Common myeloid progenitor, CD34-positive (primary cell): ENCODE results near the gene TNIK.

Experiments
- CTCF ChIA-PET: fragments of 350-600 bp; sonication (Branson Sonifier 250); formaldehyde crosslinking; loops from one replicate; lab custom pipeline; 2021; ENCODE audit warnings: antibody characterized with exemption; lab: Charles Lee
- POLR2A ChIA-PET: fragments of 350-600 bp; sonication (Branson Sonifier 250); formaldehyde crosslinking; loops from one replicate; lab custom pipeline; 2021; ENCODE audit warnings: antibody characterized with exemption; lab: Charles Lee
- DNase-seq, 3 donors: peaks; one replicate each; pipeline versions ENCODE4 v3.0.0 to v3.0.0-alpha.2; 2013
- H3K27ac ChIP-seq, 2 experiments: 1 replicate in 1 of 2; 2 replicates in 1 of 2; pipeline ENCODE4 v1.7.0; 2013; ENCODE audit warnings: inconsistent platforms in 2 of 2, low read length in 2 of 2, mild to moderate bottlenecking in 2 of 2, low read depth in 1 of 2, moderate library complexity in 1 of 2; ENCODE audit not compliant: severe bottlenecking in 2 of 2, insufficient read depth in 1 of 2, poor library complexity in 1 of 2
- H3K27me3 ChIP-seq, 5 experiments: replicated peaks in 2 of 5; 1 replicate in 3 of 5; 2 replicates in 2 of 5; pipeline versions ENCODE4 v1.6.1 to v1.7.0; 2013; ENCODE audit warnings: low read length in 4 of 5, mild to moderate bottlenecking in 2 of 5, moderate library complexity in 2 of 5, inconsistent platforms in 1 of 5; ENCODE audit not compliant: insufficient read depth in 5 of 5, control insufficient read depth in 4 of 5
- H3K36me3 ChIP-seq, 4 experiments: 1 replicate in 2 of 4; 2 replicates in 2 of 4; pipeline versions ENCODE4 v1.6.1 to v1.7.0; 2013; ENCODE audit warnings: low read length in 3 of 4, control low read depth in 1 of 4, mild to moderate bottlenecking in 1 of 4; ENCODE audit not compliant: control insufficient read depth in 4 of 4, insufficient read depth in 4 of 4
- H3K4me1 ChIP-seq, 4 experiments: 1 replicate in 3 of 4; 2 replicates in 1 of 4; pipeline versions ENCODE4 v1.6.1 to v1.7.1; 2013; ENCODE audit warnings: low read length in 3 of 4, mild to moderate bottlenecking in 3 of 4, control low read depth in 1 of 4, inconsistent platforms in 1 of 4, moderate library complexity in 1 of 4; ENCODE audit not compliant: control insufficient read depth in 4 of 4, insufficient read depth in 4 of 4; ENCODE audit errors: control extremely low read depth in 1 of 4
- H3K4me3 ChIP-seq, 7 experiments: 1 replicate in 4 of 7; 2 replicates in 3 of 7; pipeline versions ENCODE4 v1.5.1 to v1.7.0; 2013; ENCODE audit warnings: mild to moderate bottlenecking in 7 of 7, low read length in 6 of 7, moderate library complexity in 6 of 7, inconsistent platforms in 2 of 7, low read depth in 2 of 7, control low read depth in 1 of 7; ENCODE audit not compliant: insufficient read depth in 4 of 7, control insufficient read depth in 1 of 7; ENCODE audit errors: extremely low read depth in 1 of 7
- H3K9me3 ChIP-seq, 5 experiments: 1 replicate in 4 of 5; 2 replicates in 1 of 5; pipeline versions ENCODE4 v1.6.1 to v1.7.1; 2013; ENCODE audit warnings: low read length in 4 of 5, mild to moderate bottlenecking in 2 of 5, inconsistent platforms in 1 of 5, low read depth in 1 of 5, moderate library complexity in 1 of 5; ENCODE audit not compliant: control insufficient read depth in 4 of 5, insufficient read depth in 2 of 5; ENCODE audit errors: control extremely low read depth in 1 of 5
- WGBS: methylation state at CpG from one replicate; pipeline ENCODE4 v1.1.5; 2013; ENCODE audit not compliant: insufficient coverage; 5-methylcytosine and 5-hydroxymethylcytosine counted together

Gene TNIK

GRCh38 chr3:171456765-171457606, 3.2 kb downstream of the TNIK start:
- no peak for DNase-seq
- WGBS = 93% methylated on average over 6 of the region's 6 CpGs
- ChIA-PET CTCF (interaction anchor here (1.4 kb wide), 1 partner anchor 270 kb away, joined by 3 read pairs; no protein-coding TSS in a partner anchor), POLR2A (no interaction called here)
- H3K9me3 ChIP-seq = no peaks in the 10 kb centered on the region
- H3K4me1 ChIP-seq = peaks cover 14 to 32% (median 22%) of the 10 kb centered on the region in 4 experiments
- peak overlapping the region in 2 of 7 experiments; percentile 20 to 96 for H3K4me3 ChIP-seq
- no peak overlapping the region for H3K27ac ChIP-seq
- no peaks in the 10 kb centered on the region for H3K36me3 ChIP-seq
- H3K27me3 ChIP-seq = no peaks in the 10 kb centered on the region

- Histone ChIP-seq H3K27ac (no peak overlapping the region), H3K4me3 (no peak overlapping the region), H3K27me3 (no peaks in the 10 kb centered on the region), H3K9me3 (no peaks in the 10 kb centered on the region), H3K4me1 (peaks cover 7 to 26% (median 18%) of the 10 kb centered on the region in 4 experiments), H3K36me3 (peaks cover 0 to 7% (median 0%) of the 10 kb centered on the region in 4 experiments)
- WGBS = 20% methylated on average over 1 of the region's 5 CpGs
- ChIA-PET POLR2A (no interaction called here), CTCF (interaction anchor here (1.4 kb wide), 1 partner anchor 269 kb away, joined by 3 read pairs; no protein-coding TSS in a partner anchor)
- no peak for DNase-seq
These were observed 4.3 kb downstream of the TNIK start for GRCh38 chr3:171455603-171456550.

- Histone ChIP-seq H3K9me3 (no peaks in the 10 kb centered on the region), H3K4me1 (peaks cover 7 to 26% (median 13%) of the 10 kb centered on the region in 4 experiments), H3K4me3 (no peak overlapping the region), H3K27me3 (no peaks in the 10 kb centered on the region), H3K36me3 (peaks cover 0 to 9% (median 0%) of the 10 kb centered on the region in 4 experiments), H3K27ac (no peak overlapping the region)
- ChIA-PET POLR2A (no interaction called here), CTCF (interaction anchor here (1.0 kb wide), 3 partner anchors 8 to 107 kb away, joined by 3 read pairs; no protein-coding TSS in a partner anchor)
- WGBS = 98% methylated on average over 5 of the region's 8 CpGs
- no peak for DNase-seq
These were observed 6.2 kb downstream of the TNIK start for GRCh38 chr3:171454041-171454440.

GRCh38 chr3:171453180-171453886, 6.9 kb downstream of the TNIK start:
- Histone ChIP-seq H3K27ac (no peak overlapping the region), H3K27me3 (no peaks in the 10 kb centered on the region), H3K36me3 (peaks cover 0 to 9% (median 0%) of the 10 kb centered on the region in 4 experiments), H3K4me1 (peaks cover 2 to 19% (median 8%) of the 10 kb centered on the region in 4 experiments), H3K9me3 (no peaks in the 10 kb centered on the region), H3K4me3 (no peak overlapping the region)
- ChIA-PET POLR2A (no interaction called here), CTCF (interaction anchor here (1.0 kb wide), 3 partner anchors 8 to 106 kb away, joined by 3 read pairs; no protein-coding TSS in a partner anchor)
- DNase-seq = peak in 1 of 3 donors; percentile 33
- 93% methylated on average over 12 of the region's 12 CpGs for WGBS

- H3K4me3 ChIP-seq = no peak overlapping the region
- H3K4me1 ChIP-seq = peaks cover 0 to 10% (median 1%) of the 10 kb centered on the region in 4 experiments
- POLR2A ChIA-PET = no interaction called here
- no peak for DNase-seq
- CTCF ChIA-PET = interaction anchor here (1.2 to 1.7 kb wide), 2 partner anchors 8 to 14 kb away, joined by 3 to 4 read pairs; partner anchors contain the start of gene TNIK
- H3K27ac ChIP-seq = no peak overlapping the region
- no peaks in the 10 kb centered on the region for H3K27me3 ChIP-seq
- WGBS = 93% methylated on average over 4 of the region's 5 CpGs
- no peaks in the 10 kb centered on the region for H3K9me3 ChIP-seq
- H3K36me3 ChIP-seq = peaks cover 0 to 9% (median 0%) of the 10 kb centered on the region in 4 experiments
These were observed 7.9 kb downstream of the TNIK start for GRCh38 chr3:171452328-171452727.

GRCh38 chr3:171451915-171452314, 8.3 kb downstream of the TNIK start:
- ChIA-PET CTCF (interaction anchor here (1.2 to 1.7 kb wide), 2 partner anchors 9 to 13 kb away, joined by 3 to 4 read pairs; partner anchors contain the start of gene TNIK), POLR2A (no interaction called here)
- no peak for DNase-seq
- Histone ChIP-seq H3K4me1 (peaks cover 0 to 6% (median 2%) of the 10 kb centered on the region in 4 experiments), H3K9me3 (no peaks in the 10 kb centered on the region), H3K27ac (no peak overlapping the region), H3K36me3 (peaks cover 0 to 9% (median 0%) of the 10 kb centered on the region in 4 experiments), H3K27me3 (no peaks in the 10 kb centered on the region), H3K4me3 (no peak overlapping the region)
- WGBS = 100% methylated on average over 3 of the region's 5 CpGs
